ENCODE data around the gene ZCWPW1. TPM values are rescaled to one million over a fixed set of nuclear protein-coding genes. Genes with fewer than 3 reads are reported as not detected.

ZCWPW1 gene
- polyA plus RNA-seq, 1 of the 3 experiments (the other 2 are of a cell fraction): 4.1 TPM

GRCh38 chr7:100465702-100466311 lies 37.3 kb upstream of the ZCWPW1 start (continued):
- TF ChIP-seq ELF1 (IDR thresholded peaks at IDR 0.05): peak; percentile 80
- no peak for TF ChIP-seq YY1 (IDR thresholded peaks at IDR 0.05; ENCODE audit: low read depth)

- no peak overlapping the region for H3K4me3 ChIP-seq (ENCODE audit: low read depth in 2 of 2, low read length in 1 of 2)
- POLR2A ChIA-PET: interaction anchor here (0.7 to 1.3 kb wide), 4 partner anchors 14 to 83 kb away, joined by 3 to 4 read pairs (median 4); partner anchors contain the start of gene TSC22D4
- CTCF ChIA-PET: interaction anchor here (0.6 to 11.9 kb wide), 35 partner anchors 10 to 366 kb away, joined by 3 to 398 read pairs (median 5); partner anchors contain the start of genes NYAP1, PCOLCE and TSC22D4
- no peak overlapping the region; the same call in 1 of the 2 replicates for H3K4me2 ChIP-seq
- no peak for DNase-seq
- no peaks in the 10 kb centered on the region for H3K79me2 ChIP-seq (ENCODE audit: insufficient read depth)
- peaks cover 3 to 15% of the 10 kb centered on the region in 2 experiments; a peak in 3 of 4 replicates for H3K4me1 ChIP-seq (ENCODE audit: control insufficient read depth in 1 of 2, insufficient read depth in 2 of 2, low read depth in 1 of 2, low read length in 1 of 2)
- H3K27me3 ChIP-seq (ENCODE audit: insufficient read depth): no peaks in the 10 kb centered on the region
- H3K9ac ChIP-seq: no peak overlapping the region
- no peaks in the 10 kb centered on the region for H3K36me3 ChIP-seq (replicated peaks in 1 of 2; ENCODE audit: control insufficient read depth in 1 of 2, insufficient read depth in 2 of 2, low read length in 1 of 2)
- no peaks in the 10 kb centered on the region for H3K9me3 ChIP-seq
- no peaks in the 10 kb centered on the region for H3K9me2 ChIP-seq
- no peak for TF ChIP-seq ZBTB33 (IDR thresholded peaks at IDR 0.05; ENCODE audit: borderline replicate concordance, low read depth)
- no peak for TF ChIP-seq REST (IDR thresholded peaks at IDR 0.05; ENCODE audit: low read depth, low read length)
- no peak for TF ChIP-seq NFIC (IDR thresholded peaks at IDR 0.05; ENCODE audit: borderline replicate concordance)
- TF ChIP-seq SMC3 (IDR thresholded peaks at IDR 0.05; ENCODE audit: low read depth, low read length): no peak
- no peak for TF ChIP-seq YY1 (IDR thresholded peaks at IDR 0.05; ENCODE audit: low read depth)
- TF ChIP-seq USF2 (IDR thresholded peaks at IDR 0.05; ENCODE audit: borderline replicate concordance, low read depth, low read length): no peak
- no peak for TF ChIP-seq RAD21 (IDR thresholded peaks at IDR 0.05; ENCODE audit: low read length)
- TF ChIP-seq ELF1 (IDR thresholded peaks at IDR 0.05): no peak
- TF ChIP-seq TEAD4 (IDR thresholded peaks at IDR 0.05; ENCODE audit: borderline replicate concordance, insufficient read depth): no peak
- TF ChIP-seq MEF2A (IDR thresholded peaks at IDR 0.05; ENCODE audit: borderline replicate concordance, low read depth): no peak
- TF ChIP-seq USF1 (IDR thresholded peaks at IDR 0.05; ENCODE audit: borderline replicate concordance, low read depth): no peak
- no peak for TF ChIP-seq TAF1 (IDR thresholded peaks at IDR 0.05; ENCODE audit: borderline replicate concordance, low read depth, low read length)
- H4K20me1 ChIP-seq (ENCODE audit: insufficient read depth): no peaks in the 10 kb centered on the region
- H3F3A ChIP-seq (replicated peaks; ENCODE audit: insufficient read depth): peaks cover 12% of the 10 kb centered on the region
- H3K27ac ChIP-seq (ENCODE audit: low read depth in 2 of 2, low read length in 1 of 2): no peak overlapping the region
- WGBS (ENCODE audit: low lambda C conversion rate): 71% methylated on average over 8 of the region's 8 CpGs
- no peak overlapping the region for H2AFZ ChIP-seq (ENCODE audit: low read depth)
These were observed 36.8 kb upstream of the ZCWPW1 start for GRCh38 chr7:100465299-100465698.

All from SK-N-SH (cell line).